Liver (tissue), 9 donors: ENCODE data around the gene ANO7. TPM values are rescaled to one million over a fixed set of nuclear protein-coding genes. Genes with fewer than 3 reads are reported as not detected.

Source experiments
- DNase-seq: peaks from one replicate; pipeline ENCODE4 v3.0.0-alpha.2; 2017; ENCODE audit warnings: low spot score
- H3K27ac ChIP-seq, 2 donors: one replicate each; pipeline ENCODE4 v1.7.0; 2013; ENCODE audit warnings: inconsistent platforms in 2 of 2, low read length in 2 of 2, control low read depth in 1 of 2, low read depth in 1 of 2, mild to moderate bottlenecking in 1 of 2
- H3K27me3 ChIP-seq, 4 donors: one replicate each; pipeline versions ENCODE4 v1.6.1 to v1.7.0; 2013; ENCODE audit warnings: low read length in 3 of 4, inconsistent platforms in 1 of 4, mild to moderate bottlenecking in 1 of 4, moderate library complexity in 1 of 4; ENCODE audit not compliant: control insufficient read depth in 4 of 4, insufficient read depth in 4 of 4
- H3K36me3 ChIP-seq, 4 donors: one replicate each; pipeline versions ENCODE4 v1.6.1 to v1.7.0; 2013; ENCODE audit warnings: low read length in 3 of 4, mild to moderate bottlenecking in 3 of 4, low read depth in 1 of 4, moderate library complexity in 1 of 4; ENCODE audit not compliant: control insufficient read depth in 4 of 4, insufficient read depth in 3 of 4
- H3K4me1 ChIP-seq, 4 donors: one replicate each; pipeline versions ENCODE4 v1.6.1 to v1.7.0; 2013; ENCODE audit warnings: low read length in 3 of 4, mild to moderate bottlenecking in 3 of 4, moderate library complexity in 1 of 4; ENCODE audit not compliant: control insufficient read depth in 4 of 4, insufficient read depth in 4 of 4
- H3K4me3 ChIP-seq, 3 donors: one replicate each; pipeline versions ENCODE4 v1.6.1 to v1.7.0; 2013; ENCODE audit warnings: low read length in 3 of 3, control low read depth in 1 of 3, low read depth in 1 of 3, mild to moderate bottlenecking in 1 of 3
- H3K9ac ChIP-seq, 2 donors: one replicate each; pipeline ENCODE4 v1.7.0; 2013; ENCODE audit warnings: low read length in 2 of 2, mild to moderate bottlenecking in 2 of 2, moderate library complexity in 2 of 2, control low read depth in 1 of 2, low read depth in 1 of 2
- H3K9me3 ChIP-seq, 4 donors: one replicate each; pipeline versions ENCODE4 v1.6.1 to v1.7.0; 2013; ENCODE audit warnings: low read length in 3 of 4; ENCODE audit not compliant: control insufficient read depth in 4 of 4
- ATF3 ChIP-seq: IDR thresholded peaks from 2 replicates; pipeline ENCODE4 v1.6.1; 2016; ENCODE audit warnings: antibody characterized with exemption
- EGR1 ChIP-seq, 2 donors: IDR thresholded peaks; 2 replicates each; pipeline ENCODE4 v1.6.1; 2016 to 2018; ENCODE audit warnings: antibody characterized with exemption in 2 of 2, low read depth in 2 of 2
- FOXA1 ChIP-seq: IDR thresholded peaks from 2 replicates; pipeline ENCODE4 v1.6.1; 2016; ENCODE audit warnings: antibody characterized with exemption
- FOXA2 ChIP-seq: IDR thresholded peaks from 2 replicates; pipeline ENCODE4 v1.6.1; 2016; ENCODE audit warnings: antibody characterized with exemption
- GABPA ChIP-seq, 2 donors: IDR thresholded peaks in 1 of 2; conservative IDR thresholded peaks in 1 of 2; 2 replicates each; pipeline ENCODE4 v1.6.1; 2016; ENCODE audit warnings: antibody characterized with exemption in 2 of 2, mild to moderate bottlenecking in 1 of 2, moderate library complexity in 1 of 2
- HNF4A ChIP-seq, 2 donors: conservative IDR thresholded peaks; 2 replicates each; pipeline ENCODE4 v1.6.1; 2016; ENCODE audit warnings: antibody characterized with exemption in 2 of 2, mild to moderate bottlenecking in 2 of 2
- HNF4G ChIP-seq: IDR thresholded peaks from 2 replicates; pipeline ENCODE4 v1.6.1; 2016; ENCODE audit warnings: antibody characterized with exemption
- JUND ChIP-seq, 2 donors: IDR thresholded peaks; 2 replicates each; pipeline ENCODE4 v1.6.1; 2016; ENCODE audit warnings: antibody characterized with exemption in 2 of 2
- NR2F2 ChIP-seq: IDR thresholded peaks from 2 replicates; pipeline ENCODE4 v1.6.1; 2016; ENCODE audit warnings: antibody characterized with exemption
- RAD21 ChIP-seq, 2 donors: IDR thresholded peaks; 2 replicates each; pipeline ENCODE4 v1.6.1; 2016; ENCODE audit warnings: antibody characterized with exemption in 2 of 2, mild to moderate bottlenecking in 2 of 2
- REST ChIP-seq: IDR thresholded peaks from 2 replicates; pipeline ENCODE4 v1.6.1; 2016; ENCODE audit warnings: antibody characterized with exemption, mild to moderate bottlenecking
- RXRA ChIP-seq, 2 donors: IDR thresholded peaks; 2 replicates each; pipeline ENCODE4 v1.6.1; 2017 to 2018; ENCODE audit warnings: antibody characterized with exemption in 2 of 2, mild to moderate bottlenecking in 1 of 2
- SP1 ChIP-seq: IDR thresholded peaks from 2 replicates; pipeline ENCODE4 v1.6.1; 2018; ENCODE audit warnings: antibody characterized with exemption, mild to moderate bottlenecking
- TAF1 ChIP-seq: conservative IDR thresholded peaks from 2 replicates; pipeline ENCODE4 v1.6.1; 2016; ENCODE audit warnings: antibody characterized with exemption, mild to moderate bottlenecking
- YY1 ChIP-seq: IDR thresholded peaks from 2 replicates; pipeline ENCODE4 v1.6.1; 2016; ENCODE audit warnings: antibody characterized with exemption, mild to moderate bottlenecking
- WGBS: extraction: QIAGEN DNeasy Blood & Tissue Kit; methylation state at CpG from one replicate; pipeline ENCODE4 v1.1.7; 2013; 5-methylcytosine and 5-hydroxymethylcytosine counted together
- polyA plus RNA-seq, 2 donors: library from polyadenylated mRNA; stranded (reverse) in 1 of 2; unstranded in 1 of 2; fragments of 200-250 nt in 1 of 2; fragments of >200 nt in 1 of 2; fragmentation: Nextera tagmentation in 1 of 2; extraction: Ambion mirVana in 1 of 2; gene quantifications; one replicate each; pipeline versions ENCODE4 v1.2.1 to v1.2.3, GENCODE V29; 2013 to 2015
- total RNA-seq, 2 donors: library from RNA; depleted of rRNA; stranded (reverse); fragments of >200 nt; gene quantifications; one replicate each; pipeline ENCODE4 v1.2.3, GENCODE V29; 2014
- donor health status: healthy.
- donor health status: healthy.
- donor health status: healthy.
- donor health status: healthy.
- donor health status: healthy.

ANO7 gene
- total and polyA plus RNA-seq, 4 donors, result 0.25 to 0.70 (median 0.45) TPM

GRCh38 chr2:241200822-241201395, 12.4 kb downstream of the ANO7 start:
- TF ChIP-seq FOXA1 (no peak), SP1 (no peak), EGR1 (IDR thresholded peaks at IDR 0.05; ENCODE audit: low read depth in 2 of 2) (no peak), YY1 (no peak), FOXA2 (no peak)
- Histone ChIP-seq H3K9ac (no peak overlapping the region), H3K27me3 (no peaks in the 10 kb centered on the region), H3K4me1 (no peaks in the 10 kb centered on the region), H3K36me3 (no peaks in the 10 kb centered on the region), H3K27ac (no peak overlapping the region), H3K9me3 (no peaks in the 10 kb centered on the region), H3K4me3 (no peak overlapping the region)
- no peak for DNase-seq
- WGBS, result 86% methylated on average over 21 of the region's 21 CpGs

GRCh38 chr2:241201445-241202267, 13.2 kb downstream of the ANO7 start:
- H3K27me3 ChIP-seq, result no peaks in the 10 kb centered on the region
- TF ChIP-seq HNF4G (no peak), FOXA1 (no peak), NR2F2 (no peak), YY1 (no peak), RXRA (IDR thresholded peaks at IDR 0.05) (no peak), REST (no peak), FOXA2 (no peak)
- H3K9me3 ChIP-seq, result no peaks in the 10 kb centered on the region
- 90% methylated on average over 24 of the region's 24 CpGs for WGBS
- H3K9ac ChIP-seq, result no peak overlapping the region
- H3K4me1 ChIP-seq, result no peaks in the 10 kb centered on the region
- no peak for DNase-seq
- H3K4me3 ChIP-seq, result no peak overlapping the region
- no peak overlapping the region for H3K27ac ChIP-seq
- H3K36me3 ChIP-seq, result no peaks in the 10 kb centered on the region

GRCh38 chr2:241202268-241202585, 13.8 kb downstream of the ANO7 start:
- DNase-seq, result no peak
- Histone ChIP-seq H3K4me1 (no peaks in the 10 kb centered on the region), H3K27ac (no peak overlapping the region), H3K27me3 (no peaks in the 10 kb centered on the region), H3K36me3 (no peaks in the 10 kb centered on the region), H3K9ac (no peak overlapping the region), H3K9me3 (no peaks in the 10 kb centered on the region), H3K4me3 (no peak overlapping the region)
- TF ChIP-seq RXRA (IDR thresholded peaks at IDR 0.05), result no peak
- no peak for TF ChIP-seq FOXA1
- no peak for TF ChIP-seq ATF3
- no peak for TF ChIP-seq JUND (IDR thresholded peaks at IDR 0.05)
- no peak for TF ChIP-seq TAF1
- TF ChIP-seq HNF4A (conservative IDR thresholded peaks at IDR 0.05), result no peak
- TF ChIP-seq REST, result no peak
- no peak for TF ChIP-seq YY1
- no peak for TF ChIP-seq SP1
- TF ChIP-seq RAD21 (IDR thresholded peaks at IDR 0.05), result no peak
- TF ChIP-seq FOXA2, result no peak
- no peak for TF ChIP-seq EGR1 (IDR thresholded peaks at IDR 0.05; ENCODE audit: low read depth in 2 of 2)
- no peak for TF ChIP-seq GABPA (IDR thresholded peaks at IDR 0.05 in 1 of 2, conservative IDR thresholded peaks at IDR 0.05 in 1 of 2)
- 93% methylated on average over 15 of the region's 15 CpGs for WGBS
